ENCODE data around the gene CSNK1G2.

The CSNK1G2 gene

GRCh38 chr19:1968279-1969175 is 27.6 kb downstream of the CSNK1G2 start:
- DNase-seq (ENCODE audit: low read depth) = no peak

- no peak for DNase-seq (ENCODE audit: low read depth)
Measured at GRCh38 chr19:1969176-1970002, 28.4 kb downstream of the CSNK1G2 start.

DNA sequence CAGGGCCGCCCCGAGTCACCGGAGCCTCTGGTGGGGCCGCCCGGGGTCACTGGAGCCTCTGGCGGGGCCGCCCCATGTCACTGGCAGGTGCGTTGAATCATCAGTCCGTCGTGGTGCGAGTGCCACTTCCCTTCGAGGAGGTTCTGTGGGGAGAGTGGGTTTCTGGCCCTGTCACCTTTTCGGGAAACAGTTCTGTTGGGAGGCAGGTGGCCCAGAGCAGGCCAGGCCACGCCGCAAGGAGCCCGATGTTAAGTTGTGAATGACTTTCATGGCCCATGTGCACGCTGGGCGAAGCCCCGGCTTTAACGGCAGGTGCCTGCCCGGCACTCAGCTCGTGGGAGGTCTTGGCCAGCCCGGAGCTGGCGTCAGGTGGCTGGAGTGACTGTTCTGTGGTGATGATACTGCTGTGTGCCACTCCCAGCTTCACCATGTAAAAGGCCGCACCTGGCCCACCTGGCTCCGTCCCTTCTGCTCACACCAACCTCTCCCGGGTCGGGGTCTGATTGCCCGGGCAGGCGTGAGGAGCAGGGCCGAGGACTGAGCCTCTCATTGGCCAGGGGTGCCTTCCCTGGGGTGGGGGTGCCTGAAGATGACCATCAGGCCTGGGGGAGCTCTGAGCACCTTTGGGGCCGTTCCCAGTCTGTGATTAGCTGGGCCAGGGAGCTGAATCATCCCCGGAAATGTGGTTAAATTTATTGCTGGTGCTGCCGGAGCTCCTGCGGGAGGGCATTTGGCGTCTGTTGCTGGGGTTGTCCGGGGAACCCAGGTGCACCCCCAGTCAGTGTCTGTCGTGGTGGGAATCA is 29.2 kb downstream of the CSNK1G2 start:
- no peak for DNase-seq (ENCODE audit: low read depth)

DNA sequence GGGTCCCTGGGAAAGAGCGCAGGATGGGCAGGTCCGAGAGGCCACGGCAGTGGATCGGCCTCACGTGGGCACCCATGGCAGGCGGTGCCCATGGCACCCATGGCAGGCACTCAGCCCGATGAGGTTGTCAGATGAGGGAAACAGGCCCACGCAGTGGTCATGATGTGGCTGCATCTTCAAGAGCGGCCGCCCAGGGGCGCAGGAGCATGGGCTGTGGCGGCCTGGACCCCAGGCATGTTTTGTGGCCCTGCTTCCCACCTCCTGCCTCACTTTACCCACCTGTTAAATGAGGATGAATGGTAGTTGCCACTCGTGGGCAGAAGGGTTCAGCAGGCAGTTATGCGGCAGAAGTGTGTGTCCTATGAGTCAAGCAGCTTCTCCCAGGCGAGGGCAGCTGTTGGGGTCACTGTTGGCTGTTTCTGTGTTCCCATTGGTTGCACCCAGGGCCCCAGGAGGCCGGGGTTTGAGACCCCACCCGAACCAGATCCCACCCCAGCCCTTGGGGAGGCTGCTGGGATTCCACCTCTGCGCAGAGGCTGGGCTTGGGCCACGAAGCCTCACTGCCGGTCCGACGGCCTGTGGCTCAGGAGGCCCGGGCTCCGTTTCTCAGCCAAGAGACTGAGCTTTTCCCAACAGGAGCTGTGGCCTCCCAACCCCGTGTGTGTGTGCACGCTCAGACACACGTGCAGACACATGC is 30.0 kb downstream of the CSNK1G2 start:
- no peak for DNase-seq (ENCODE audit: low read depth)

- DNase-seq (ENCODE audit: low read depth) = no peak
Measured at GRCh38 chr19:1974381-1975161, 33.6 kb downstream of the CSNK1G2 start.

- no peak for DNase-seq (ENCODE audit: low read depth)
Measured at GRCh38 chr19:1975162-1975480, 34.1 kb downstream of the CSNK1G2 start.

DNA sequence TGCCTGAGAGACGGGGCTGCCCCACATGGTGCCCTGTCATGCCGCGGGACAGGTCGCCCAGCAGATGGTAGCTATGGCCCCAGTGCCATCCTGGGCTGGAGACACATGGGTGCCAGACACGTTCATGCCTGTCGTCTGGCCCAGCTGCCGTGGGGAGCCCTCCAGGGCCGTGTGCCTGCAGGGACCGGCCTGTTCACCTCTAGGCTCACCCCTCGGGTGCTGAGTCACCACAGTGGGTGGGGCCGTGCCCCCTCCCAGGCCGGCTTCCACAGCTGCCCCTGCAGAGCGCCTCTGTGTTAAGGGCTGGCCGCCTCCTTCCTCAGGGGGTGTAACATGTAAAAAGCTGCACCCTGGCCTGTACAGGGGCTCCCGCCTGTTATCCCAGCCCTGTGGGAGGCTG is 36.1 kb downstream of the CSNK1G2 start:
- DNase-seq (ENCODE audit: low read depth) = no peak

DNA sequence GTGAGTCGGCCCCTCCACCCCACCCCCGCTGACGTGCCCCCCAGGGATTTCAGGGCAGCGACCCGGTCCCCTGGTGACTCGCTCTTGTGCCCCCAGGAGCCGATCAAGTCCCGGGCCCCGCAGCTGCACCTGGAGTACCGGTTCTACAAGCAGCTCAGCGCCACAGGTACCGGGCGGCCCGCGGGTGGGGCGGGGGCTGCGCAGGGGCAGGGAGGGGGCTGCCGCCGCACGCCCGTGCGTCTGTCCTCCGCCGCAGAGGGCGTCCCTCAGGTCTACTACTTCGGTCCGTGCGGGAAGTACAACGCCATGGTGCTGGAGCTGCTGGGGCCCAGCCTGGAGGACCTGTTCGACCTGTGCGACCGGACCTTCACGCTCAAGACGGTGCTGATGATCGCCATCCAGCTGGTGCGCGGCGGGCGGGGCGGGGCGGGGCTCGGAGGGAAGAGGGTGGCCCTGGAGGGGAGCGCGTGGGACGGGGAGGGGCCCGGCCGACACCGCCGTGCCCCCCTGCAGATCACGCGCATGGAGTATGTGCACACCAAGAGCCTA is 37.4 kb downstream of the CSNK1G2 start:
- no peak for DNase-seq (ENCODE audit: low read depth)

GRCh38 chr19:1979017-1979416 is 38.0 kb downstream of the CSNK1G2 start:
- no peak for DNase-seq (ENCODE audit: low read depth)

GRCh38 chr19:1979642-1980041 is 38.7 kb downstream of the CSNK1G2 start:
- no peak for DNase-seq (ENCODE audit: low read depth)

DNA sequence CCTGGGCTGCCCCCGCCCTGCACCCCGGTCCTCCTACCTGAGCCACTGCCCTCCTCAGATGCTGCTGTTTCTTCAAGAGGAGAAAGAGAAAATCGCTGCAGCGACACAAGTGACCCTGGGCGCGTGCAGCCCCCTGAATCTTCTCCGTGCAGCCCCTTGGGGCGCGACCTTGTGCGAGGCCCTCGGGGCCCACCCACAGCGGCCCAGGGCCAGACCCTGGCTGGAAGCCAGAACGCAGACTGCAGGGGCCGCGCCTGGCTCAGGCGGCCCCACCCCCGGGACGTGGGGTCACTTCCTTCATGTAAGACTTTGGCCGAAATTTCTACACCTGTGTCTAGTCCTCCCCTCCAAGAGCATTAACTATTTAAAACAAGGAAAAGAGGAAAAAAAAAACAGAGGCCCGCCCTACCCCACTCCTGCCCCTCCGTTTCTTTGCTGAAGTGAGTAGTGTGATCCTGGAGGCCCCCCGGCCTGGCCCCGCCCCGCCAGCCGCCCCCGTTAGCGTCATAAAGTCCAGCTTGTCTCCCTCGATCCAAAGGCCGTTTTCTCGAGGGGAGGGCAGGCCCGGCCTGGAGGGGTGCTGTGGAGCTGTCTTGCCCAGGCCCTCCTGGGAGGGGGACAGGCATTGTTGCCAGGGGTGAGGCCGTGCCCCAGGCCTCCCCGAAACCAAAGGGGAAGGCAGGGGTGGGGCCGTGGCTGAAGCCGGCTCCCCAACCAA is 39.3 kb downstream of the CSNK1G2 start:
- DNase-seq (ENCODE audit: low read depth) = no peak

GRCh38 chr19:1980809-1981181 is 39.8 kb downstream of the CSNK1G2 start:
- no peak for DNase-seq (ENCODE audit: low read depth)

- no peak for DNase-seq (ENCODE audit: low read depth)
Measured at GRCh38 chr19:1981253-1981652, 40.3 kb downstream of the CSNK1G2 start.

- DNase-seq (ENCODE audit: low read depth) = no peak
Measured at GRCh38 chr19:1984357-1984756, 43.4 kb downstream of the CSNK1G2 start.

DNA sequence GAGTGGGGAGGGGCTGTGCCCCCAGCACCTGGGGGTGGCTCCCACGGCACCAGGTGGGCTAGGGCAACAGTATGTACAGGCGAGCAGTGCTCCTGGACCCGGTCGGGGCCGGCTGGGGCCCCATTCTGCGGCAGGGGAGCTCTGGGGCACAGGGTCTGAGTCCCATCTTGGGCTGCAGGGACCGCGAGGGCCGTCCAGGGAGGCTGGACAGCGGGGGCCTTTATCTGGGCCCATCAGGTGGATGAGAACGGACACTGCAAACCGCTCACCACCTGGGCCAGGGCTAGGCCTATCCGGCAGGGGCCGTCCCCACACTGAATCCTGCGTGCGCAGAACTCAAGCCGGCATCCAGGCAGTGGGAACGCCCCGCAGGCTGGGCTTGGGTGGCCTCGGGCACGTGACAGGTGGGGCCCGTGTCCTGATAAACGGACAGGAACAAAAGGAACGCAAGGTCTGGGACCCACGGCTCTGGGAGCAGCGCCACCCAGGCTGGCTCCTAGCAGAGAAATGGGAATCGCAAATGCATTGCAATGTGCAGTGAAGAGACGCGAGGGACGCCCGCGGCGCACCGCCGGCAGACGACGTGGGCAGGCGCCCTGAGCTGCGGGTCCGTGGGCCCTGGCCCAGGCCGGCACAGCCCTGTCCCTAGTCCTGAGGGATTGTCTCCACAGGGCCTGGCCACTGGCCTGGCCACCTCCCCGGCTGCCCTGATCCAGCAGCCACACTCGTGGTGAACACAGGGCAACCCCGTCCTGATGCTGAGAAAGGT is 44.8 kb downstream of the CSNK1G2 start:
- DNase-seq (ENCODE audit: low read depth) = no peak

DNA sequence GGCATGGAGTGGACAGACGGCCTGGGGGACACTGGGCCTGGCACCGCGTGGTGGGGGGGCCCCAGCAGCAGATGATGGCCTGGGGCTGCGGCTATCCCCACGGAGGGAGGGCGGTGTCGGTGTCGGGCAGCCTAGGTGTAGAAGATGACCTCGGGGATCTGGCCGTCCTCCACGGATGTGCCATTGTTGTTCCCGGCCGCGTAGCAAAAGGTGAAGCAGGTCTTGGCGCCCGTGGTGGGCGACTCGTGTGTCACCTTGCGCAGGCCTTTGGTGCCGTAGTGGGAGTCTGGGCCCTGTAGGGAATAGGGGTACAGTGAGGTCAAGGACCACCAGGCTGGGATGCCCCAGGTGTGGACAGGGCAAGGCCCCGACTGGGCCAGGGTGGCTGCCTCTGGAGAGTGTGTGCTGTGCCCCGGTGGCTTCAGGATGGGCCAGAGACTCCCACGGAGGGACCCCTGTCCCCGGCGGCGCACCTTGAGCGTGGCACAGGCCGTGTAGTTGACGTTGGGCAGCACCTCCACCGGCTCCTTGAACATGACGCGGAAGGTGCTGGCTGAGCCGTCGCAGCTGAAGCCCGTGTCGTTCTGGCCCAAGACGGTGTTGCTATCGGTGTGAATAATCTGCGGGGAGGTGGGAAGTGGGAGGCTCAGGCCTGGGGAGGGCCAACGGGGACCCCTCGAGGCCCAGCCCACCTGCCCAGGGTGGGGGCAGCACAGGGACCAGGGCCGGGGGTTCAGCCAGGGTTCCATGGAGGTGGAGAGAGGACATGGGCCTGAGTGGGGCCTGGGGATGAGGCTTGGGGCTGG is 45.6 kb downstream of the CSNK1G2 start:
- no peak for DNase-seq (ENCODE audit: low read depth)

DNA sequence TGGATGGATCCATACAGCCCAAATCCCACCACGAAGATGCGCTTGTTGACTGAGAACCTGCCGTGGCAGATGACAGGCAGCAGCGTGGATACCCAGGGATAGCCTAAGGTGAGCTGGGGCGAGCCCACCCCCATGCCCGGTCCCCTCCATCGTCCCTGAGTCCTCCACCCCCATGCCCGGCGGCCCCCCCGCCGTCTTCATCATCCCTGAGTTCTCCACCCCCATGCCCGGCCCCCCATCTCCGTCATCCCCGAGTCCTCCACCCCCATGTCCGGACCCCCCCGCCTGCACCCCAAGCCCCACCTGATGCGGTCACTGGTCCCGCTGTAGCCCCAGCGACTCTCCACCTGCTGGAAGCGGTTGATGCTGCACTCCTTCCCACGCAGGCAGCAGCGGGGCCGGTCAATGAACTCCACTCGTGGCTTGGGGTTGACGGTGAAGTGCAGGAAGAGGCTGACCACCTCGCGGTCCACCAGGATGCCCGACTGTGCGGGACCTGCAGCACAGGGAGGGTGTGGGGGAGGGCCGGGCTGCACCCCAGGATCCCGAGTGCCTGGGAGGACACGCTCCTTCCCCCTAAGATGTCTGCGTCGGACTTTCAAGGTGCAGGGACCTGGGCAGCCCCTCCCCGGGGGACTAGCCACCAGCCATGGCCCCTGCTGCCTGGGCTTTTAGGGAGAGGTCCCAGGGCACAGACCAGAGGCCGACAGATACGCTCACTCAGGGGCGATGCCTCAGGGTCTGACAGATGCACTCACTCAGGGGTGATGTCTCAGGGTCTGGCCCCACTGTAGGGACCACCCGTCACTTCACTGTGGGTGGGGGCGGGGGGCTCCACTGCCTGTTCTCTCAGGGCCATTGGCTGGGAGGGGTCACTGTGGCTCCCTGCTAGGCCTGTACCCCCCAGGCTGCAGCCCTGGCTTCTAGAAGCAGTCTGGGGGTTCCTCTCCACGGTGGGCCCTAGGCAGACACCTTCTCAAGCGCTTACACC is 46.5 kb downstream of the CSNK1G2 start:
- no peak for DNase-seq (ENCODE audit: low read depth)

Measured in fibroblast of the conjunctiva (primary cell).